Mammary epithelial cell (primary cell): ENCODE data around the gene DDX60.

ENCODE experiments used
- EZH2 ChIP-seq: IDR thresholded peaks from 2 replicates; pipeline ENCODE4 v1.6.1; 2012; ENCODE audit warnings: low read length, inconsistent platforms, borderline replicate concordance
- TF ChIP-seq, protein P1 (sequence below), 2 donors: IDR thresholded peaks in 1 of 2; conservative IDR thresholded peaks in 1 of 2; 2 replicates each; pipeline ENCODE4 v1.5.1; 2011 to 2012; ENCODE audit warnings: inconsistent platforms in 2 of 2, low read length in 2 of 2, mild to moderate bottlenecking in 2 of 2, control low read depth in 1 of 2, low read depth in 1 of 2; ENCODE audit not compliant: insufficient read depth in 1 of 2; ENCODE audit errors: extremely low read depth in 1 of 2

DNA sequence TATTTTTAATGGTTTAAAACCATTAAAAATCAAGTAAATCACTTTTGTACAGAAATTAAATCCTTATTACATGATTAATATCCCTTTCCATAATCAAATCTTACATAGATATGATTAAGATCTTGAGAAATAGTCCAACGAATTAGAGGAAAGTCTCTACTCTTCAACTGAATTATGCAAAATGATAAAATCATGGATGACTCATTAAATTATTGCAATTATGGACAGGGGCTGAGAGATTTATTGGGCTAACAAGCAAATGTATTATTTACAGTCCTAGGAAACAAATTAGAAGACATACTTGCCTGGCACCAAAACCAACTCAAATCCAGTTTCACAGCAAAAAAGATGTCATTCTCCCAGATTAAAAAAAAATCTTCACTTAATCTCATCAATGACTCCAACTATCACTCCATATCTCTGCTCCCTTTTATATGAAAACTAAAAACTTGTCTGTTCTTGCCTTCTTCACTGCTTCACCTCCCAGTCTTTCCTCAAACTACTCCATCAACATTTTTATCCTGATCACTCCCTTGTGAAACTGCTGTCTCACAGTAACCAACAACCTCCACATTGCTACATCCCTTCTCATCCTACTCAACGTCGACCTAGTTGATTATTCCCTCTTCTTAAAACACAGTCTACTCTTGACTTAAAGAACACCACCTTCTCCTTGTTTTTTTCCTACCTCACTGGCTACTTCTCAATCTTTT, 18.4 kb upstream of the DDX60 start:
- TF ChIP-seq, protein P1, sequence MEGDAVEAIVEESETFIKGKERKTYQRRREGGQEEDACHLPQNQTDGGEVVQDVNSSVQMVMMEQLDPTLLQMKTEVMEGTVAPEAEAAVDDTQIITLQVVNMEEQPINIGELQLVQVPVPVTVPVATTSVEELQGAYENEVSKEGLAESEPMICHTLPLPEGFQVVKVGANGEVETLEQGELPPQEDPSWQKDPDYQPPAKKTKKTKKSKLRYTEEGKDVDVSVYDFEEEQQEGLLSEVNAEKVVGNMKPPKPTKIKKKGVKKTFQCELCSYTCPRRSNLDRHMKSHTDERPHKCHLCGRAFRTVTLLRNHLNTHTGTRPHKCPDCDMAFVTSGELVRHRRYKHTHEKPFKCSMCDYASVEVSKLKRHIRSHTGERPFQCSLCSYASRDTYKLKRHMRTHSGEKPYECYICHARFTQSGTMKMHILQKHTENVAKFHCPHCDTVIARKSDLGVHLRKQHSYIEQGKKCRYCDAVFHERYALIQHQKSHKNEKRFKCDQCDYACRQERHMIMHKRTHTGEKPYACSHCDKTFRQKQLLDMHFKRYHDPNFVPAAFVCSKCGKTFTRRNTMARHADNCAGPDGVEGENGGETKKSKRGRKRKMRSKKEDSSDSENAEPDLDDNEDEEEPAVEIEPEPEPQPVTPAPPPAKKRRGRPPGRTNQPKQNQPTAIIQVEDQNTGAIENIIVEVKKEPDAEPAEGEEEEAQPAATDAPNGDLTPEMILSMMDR (conservative IDR thresholded peaks at IDR 0.05 in 1 of 2, IDR thresholded peaks at IDR 0.05 in 1 of 2; ENCODE audit: extremely low read depth in 1 of 2, insufficient read depth in 1 of 2, low read depth in 1 of 2, low read length in 2 of 2): no peak
- TF ChIP-seq EZH2: no peak
